ENCODE data around the gene DNAH1.

DNAH1 gene

GRCh38 chr3:52441091-52441771 lies 125.1 kb downstream of the DNAH1 start:
- Histone ChIP-seq H3K4me1 (ENCODE audit: control insufficient read depth in 1 of 2, insufficient read depth in 2 of 2, low read length in 2 of 2) (peaks cover 0 to 8% of the 10 kb centered on the region in 2 donors), H3K27me3 (ENCODE audit: low read depth, low read length) (no peaks in the 10 kb centered on the region), H3K27ac (ENCODE audit: low read length) (no peak overlapping the region), H3K36me3 (ENCODE audit: control insufficient read depth in 1 of 2, insufficient read depth in 2 of 2, low read length in 2 of 2) (no peaks in the 10 kb centered on the region), H3K9me3 (ENCODE audit: control insufficient read depth in 1 of 2, low read length in 2 of 2) (no peaks in the 10 kb centered on the region), H3K4me3 (ENCODE audit: low read depth in 1 of 2, low read length in 2 of 2) (no peak overlapping the region)

- Histone ChIP-seq H3K27ac (ENCODE audit: low read length) (no peak overlapping the region), H3K9me3 (ENCODE audit: control insufficient read depth in 1 of 2, low read length in 2 of 2) (no peaks in the 10 kb centered on the region), H3K36me3 (ENCODE audit: control insufficient read depth in 1 of 2, insufficient read depth in 2 of 2, low read length in 2 of 2) (no peaks in the 10 kb centered on the region), H3K4me3 (ENCODE audit: low read depth in 1 of 2, low read length in 2 of 2) (no peak overlapping the region), H3K4me1 (ENCODE audit: control insufficient read depth in 1 of 2, insufficient read depth in 2 of 2, low read length in 2 of 2) (peaks cover 0 to 10% of the 10 kb centered on the region in 2 donors), H3K27me3 (ENCODE audit: low read depth, low read length) (no peaks in the 10 kb centered on the region)
Measured at GRCh38 chr3:52441772-52442332, 125.7 kb downstream of the DNAH1 start.

- no peak overlapping the region for H3K27ac ChIP-seq (ENCODE audit: low read length)
- no peaks in the 10 kb centered on the region for H3K9me3 ChIP-seq (ENCODE audit: control insufficient read depth in 1 of 2, low read length in 2 of 2)
- peaks cover 0 to 13% of the 10 kb centered on the region in 2 donors for H3K4me1 ChIP-seq (ENCODE audit: control insufficient read depth in 1 of 2, insufficient read depth in 2 of 2, low read length in 2 of 2)
- no peaks in the 10 kb centered on the region for H3K36me3 ChIP-seq (ENCODE audit: control insufficient read depth in 1 of 2, insufficient read depth in 2 of 2, low read length in 2 of 2)
- no peaks in the 10 kb centered on the region for H3K27me3 ChIP-seq (ENCODE audit: low read depth, low read length)
- H3K4me3 ChIP-seq (ENCODE audit: low read depth in 1 of 2, low read length in 2 of 2): no peak overlapping the region
Measured at GRCh38 chr3:52442409-52443267, 126.5 kb downstream of the DNAH1 start.

GRCh38 chr3:52443268-52443610 lies 127.1 kb downstream of the DNAH1 start:
- Histone ChIP-seq H3K4me1 (ENCODE audit: control insufficient read depth in 1 of 2, insufficient read depth in 2 of 2, low read length in 2 of 2) (peaks cover 0 to 13% of the 10 kb centered on the region in 2 donors), H3K9me3 (ENCODE audit: control insufficient read depth in 1 of 2, low read length in 2 of 2) (no peaks in the 10 kb centered on the region), H3K27ac (ENCODE audit: low read length) (no peak overlapping the region), H3K4me3 (ENCODE audit: low read depth in 1 of 2, low read length in 2 of 2) (no peak overlapping the region), H3K27me3 (ENCODE audit: low read depth, low read length) (no peaks in the 10 kb centered on the region), H3K36me3 (ENCODE audit: control insufficient read depth in 1 of 2, insufficient read depth in 2 of 2, low read length in 2 of 2) (no peaks in the 10 kb centered on the region)

- no peaks in the 10 kb centered on the region for H3K9me3 ChIP-seq (ENCODE audit: control insufficient read depth in 1 of 2, low read length in 2 of 2)
- no peaks in the 10 kb centered on the region for H3K27me3 ChIP-seq (ENCODE audit: low read depth, low read length)
- H3K4me3 ChIP-seq (ENCODE audit: low read depth in 1 of 2, low read length in 2 of 2): peak overlapping the region in 1 of 2 donors; percentile 2
- H3K27ac ChIP-seq (ENCODE audit: low read length): no peak overlapping the region
- peaks cover 0 to 13% of the 10 kb centered on the region in 2 donors for H3K4me1 ChIP-seq (ENCODE audit: control insufficient read depth in 1 of 2, insufficient read depth in 2 of 2, low read length in 2 of 2)
- no peaks in the 10 kb centered on the region for H3K36me3 ChIP-seq (ENCODE audit: control insufficient read depth in 1 of 2, insufficient read depth in 2 of 2, low read length in 2 of 2)
Measured at GRCh38 chr3:52443791-52444687, 127.9 kb downstream of the DNAH1 start.

GRCh38 chr3:52444860-52445793 lies 129.0 kb downstream of the DNAH1 start, which contains the start of gene SEMA3G:
TSS of gene SEMA3G (minus strand) at chr3:52445103. CDS start at chr3:52445027, 76 bp downstream.
- H3K9me3 ChIP-seq (ENCODE audit: control insufficient read depth in 1 of 2, low read length in 2 of 2): no peaks in the 10 kb centered on the region
- H3K27ac ChIP-seq (ENCODE audit: low read length): no peak within 1 kb of the TSS
- H3K27me3 ChIP-seq (ENCODE audit: low read depth, low read length): no peaks in the 10 kb centered on the region
- peaks cover 0 to 13% of the 10 kb centered on the region in 2 donors for H3K4me1 ChIP-seq (ENCODE audit: control insufficient read depth in 1 of 2, insufficient read depth in 2 of 2, low read length in 2 of 2)
- peak within 1 kb of the TSS in 1 of 2 donors; percentile 32 for H3K4me3 ChIP-seq (ENCODE audit: low read depth in 1 of 2, low read length in 2 of 2)
- H3K36me3 ChIP-seq (ENCODE audit: control insufficient read depth in 1 of 2, insufficient read depth in 2 of 2, low read length in 2 of 2): no peaks in the 10 kb centered on the region

GRCh38 chr3:52446042-52446441 lies 129.9 kb downstream of the DNAH1 start:
- Histone ChIP-seq H3K27ac (ENCODE audit: low read length) (no peak overlapping the region), H3K4me1 (ENCODE audit: control insufficient read depth in 1 of 2, insufficient read depth in 2 of 2, low read length in 2 of 2) (peaks cover 0 to 13% of the 10 kb centered on the region in 2 donors), H3K36me3 (ENCODE audit: control insufficient read depth in 1 of 2, insufficient read depth in 2 of 2, low read length in 2 of 2) (no peaks in the 10 kb centered on the region), H3K27me3 (ENCODE audit: low read depth, low read length) (no peaks in the 10 kb centered on the region), H3K4me3 (ENCODE audit: low read depth in 1 of 2, low read length in 2 of 2) (no peak overlapping the region), H3K9me3 (ENCODE audit: control insufficient read depth in 1 of 2, low read length in 2 of 2) (no peaks in the 10 kb centered on the region)

GRCh38 chr3:52446631-52447511 lies 130.8 kb downstream of the DNAH1 start:
- Histone ChIP-seq H3K27ac (ENCODE audit: low read length) (no peak overlapping the region), H3K9me3 (ENCODE audit: control insufficient read depth in 1 of 2, low read length in 2 of 2) (no peaks in the 10 kb centered on the region), H3K4me3 (ENCODE audit: low read depth in 1 of 2, low read length in 2 of 2) (no peak overlapping the region), H3K36me3 (ENCODE audit: control insufficient read depth in 1 of 2, insufficient read depth in 2 of 2, low read length in 2 of 2) (no peaks in the 10 kb centered on the region), H3K27me3 (ENCODE audit: low read depth, low read length) (no peaks in the 10 kb centered on the region), H3K4me1 (ENCODE audit: control insufficient read depth in 1 of 2, insufficient read depth in 2 of 2, low read length in 2 of 2) (peaks cover 0 to 13% of the 10 kb centered on the region in 2 donors)

- Histone ChIP-seq H3K27ac (ENCODE audit: low read length) (no peak overlapping the region), H3K4me1 (ENCODE audit: control insufficient read depth in 1 of 2, insufficient read depth in 2 of 2, low read length in 2 of 2) (peaks cover 0 to 13% of the 10 kb centered on the region in 2 donors), H3K9me3 (ENCODE audit: control insufficient read depth in 1 of 2, low read length in 2 of 2) (no peaks in the 10 kb centered on the region), H3K4me3 (ENCODE audit: low read depth in 1 of 2, low read length in 2 of 2) (no peak overlapping the region), H3K27me3 (ENCODE audit: low read depth, low read length) (no peaks in the 10 kb centered on the region), H3K36me3 (ENCODE audit: control insufficient read depth in 1 of 2, insufficient read depth in 2 of 2, low read length in 2 of 2) (no peaks in the 10 kb centered on the region)
Measured at GRCh38 chr3:52447512-52448355, 131.6 kb downstream of the DNAH1 start.

Data from muscle layer of duodenum (tissue), 2 donors.